Panc1 (cell line): ENCODE measurements around the gene ADAM22. TPM values are rescaled to one million over a fixed set of nuclear protein-coding genes. Genes with fewer than 3 reads are reported as not detected.

Source experiments
- ATAC-seq: fragments of 200-7000 bp; cut with Tn5 transposase; 2 replicates; pipeline ENCODE4 v1.9.1; 2020; ENCODE audit warnings: mild to moderate bottlenecking, moderate library complexity
- BruUV-seq: library from RNA; stranded (reverse); fragments of 400-500 nt; replicated peaks from 2 replicates; lab custom pipeline; 2021; lab: Mats Ljungman, UMichigan
- CTCF ChIA-PET: fragments of 300-600 bp; sonication (Branson Sonifier 250); formaldehyde crosslinking; loops from one replicate; lab custom pipeline; 2022; ENCODE audit warnings: antibody characterized with exemption; lab: Charles Lee
- POLR2A ChIA-PET: fragments of 300-600 bp; sonication (Branson Sonifier 250); formaldehyde crosslinking; loops from one replicate; lab custom pipeline; 2022; ENCODE audit warnings: antibody characterized with exemption; lab: Charles Lee
- DNase-seq: peaks from one replicate; pipeline ENCODE4 v3.0.0-alpha.2; 2010; ENCODE audit warnings: low read depth, low spot score
- H3K27ac ChIP-seq: 2 replicates; pipeline ENCODE4 v1.5.1; 2011; ENCODE audit warnings: mild to moderate bottlenecking, low read length, inconsistent platforms
- H3K27me3 ChIP-seq: fragments of 200-500 bp; sonication (Bioruptor generic); 2 replicates; pipeline ENCODE4 v1.6.0; 2014; ENCODE audit warnings: low read length, inconsistent platforms; ENCODE audit not compliant: control insufficient read depth, insufficient read depth
- H3K36me3 ChIP-seq: fragments of 200-500 bp; sonication (Bioruptor generic); 2 replicates; pipeline ENCODE4 v1.5.1; 2014; ENCODE audit warnings: inconsistent platforms, mild to moderate bottlenecking, low read length, moderate library complexity; ENCODE audit not compliant: control insufficient read depth, insufficient read depth
- H3K4me1 ChIP-seq: 2 replicates; pipeline ENCODE4 v1.5.1; 2011; ENCODE audit warnings: inconsistent platforms, mild to moderate bottlenecking, low read length, moderate library complexity; ENCODE audit not compliant: control insufficient read depth, insufficient read depth
- H3K4me3 ChIP-seq, 2 experiments: 2 replicates each; pipeline ENCODE4 v1.5.1; 2011 to 2012; ENCODE audit warnings: low read depth in 2 of 2, low read length in 2 of 2, mild to moderate bottlenecking in 2 of 2, inconsistent platforms in 1 of 2, moderate library complexity in 1 of 2
- H3K9me3 ChIP-seq: fragments of 200-500 bp; sonication (Bioruptor generic); 2 replicates; pipeline ENCODE4 v1.5.1; 2014; ENCODE audit warnings: low read depth, mild to moderate bottlenecking, inconsistent platforms, low read length, moderate library complexity; ENCODE audit not compliant: control insufficient read depth, insufficient read depth
- CTCF ChIP-seq: fragments of 450-650 bp; IDR thresholded peaks from 2 replicates; pipeline ENCODE4 v1.5.1; 2017; ENCODE audit warnings: mild to moderate bottlenecking
- POLR2AphosphoS5 ChIP-seq: IDR thresholded peaks from 2 replicates; pipeline ENCODE4 v1.6.1; 2012; ENCODE audit warnings: mild to moderate bottlenecking, low read depth, low read length, moderate library complexity
- SIN3A ChIP-seq: IDR thresholded peaks from 2 replicates; pipeline ENCODE4 v1.6.1; 2012; ENCODE audit warnings: low read depth, mild to moderate bottlenecking, low read length, moderate library complexity, borderline replicate concordance; ENCODE audit not compliant: insufficient read depth
- TCF7L2 ChIP-seq: IDR thresholded peaks from 2 replicates; pipeline ENCODE4 v1.6.1; 2011; ENCODE audit warnings: mild to moderate bottlenecking, low read depth, low read length, inconsistent platforms
- in situ Hi-C: cut with HindIII; loops from 2 replicates; pipeline ENCODE4 v1.10.0; 2016; ENCODE audit warnings: low sequenced_read_pairs, low pct_unique_long_range_greater_than_20kb
- intact Hi-C: fragments of 100-400 bp; cut with micrococcal nuclease; formaldehyde crosslinking; loops from one replicate; pipeline ENCODE4 v1.10.0; 2022; ENCODE audit not compliant: unreplicated experiment
- total RNA-seq: library from RNA; stranded (reverse); gene quantifications from one replicate; pipeline ENCODE4 v1.2.1, GENCODE V29; 2021; ENCODE audit not compliant: unreplicated experiment
- TF ChIP-seq, protein P1 (sequence below), 2 experiments: IDR thresholded peaks; 2 replicates each; pipeline ENCODE4 v1.6.1; 2011 to 2012; ENCODE audit warnings: low read depth in 2 of 2, control low read depth in 1 of 2, low read length in 1 of 2, mild to moderate bottlenecking in 1 of 2, moderate library complexity in 1 of 2; ENCODE audit not compliant: insufficient read depth in 1 of 2

ADAM22 gene
- total RNA-seq, 1 experiment from 2014 or later, result 4.2 TPM

GRCh38 chr7:88062238-88062637, 128.2 kb downstream of the ADAM22 start:
- BruUV-seq, result no TSS peak
- Histone ChIP-seq H3K4me1 (no peaks in the 10 kb centered on the region), H3K9me3 (no peaks in the 10 kb centered on the region), H3K27me3 (no peaks in the 10 kb centered on the region), H3K27ac (no peak overlapping the region), H3K4me3 (no peak overlapping the region), H3K36me3 (no peaks in the 10 kb centered on the region)
- TF ChIP-seq TCF7L2, result no peak
- TF ChIP-seq SIN3A, result no peak
- no peak for TF ChIP-seq POLR2AphosphoS5
- no peak for TF ChIP-seq CTCF
- no peak for DNase-seq
- POLR2A ChIA-PET, result no interaction called here
- in situ Hi-C loops, result no loop called here
- CTCF ChIA-PET, result no interaction called here
- ATAC-seq, result no peak
- intact Hi-C loops, result no loop called here

GRCh38 chr7:88069093-88069492, 135.0 kb downstream of the ADAM22 start:
- ChIA-PET CTCF (no interaction called here), POLR2A (no interaction called here)
- no peaks in the 10 kb centered on the region for H3K36me3 ChIP-seq
- DNase-seq (no peak), ATAC-seq (no peak)
- H3K9me3 ChIP-seq, result no peaks in the 10 kb centered on the region
- TF ChIP-seq CTCF, result no peak
- TF ChIP-seq SIN3A, result no peak
- no peak for TF ChIP-seq TCF7L2
- TF ChIP-seq, protein P1, sequence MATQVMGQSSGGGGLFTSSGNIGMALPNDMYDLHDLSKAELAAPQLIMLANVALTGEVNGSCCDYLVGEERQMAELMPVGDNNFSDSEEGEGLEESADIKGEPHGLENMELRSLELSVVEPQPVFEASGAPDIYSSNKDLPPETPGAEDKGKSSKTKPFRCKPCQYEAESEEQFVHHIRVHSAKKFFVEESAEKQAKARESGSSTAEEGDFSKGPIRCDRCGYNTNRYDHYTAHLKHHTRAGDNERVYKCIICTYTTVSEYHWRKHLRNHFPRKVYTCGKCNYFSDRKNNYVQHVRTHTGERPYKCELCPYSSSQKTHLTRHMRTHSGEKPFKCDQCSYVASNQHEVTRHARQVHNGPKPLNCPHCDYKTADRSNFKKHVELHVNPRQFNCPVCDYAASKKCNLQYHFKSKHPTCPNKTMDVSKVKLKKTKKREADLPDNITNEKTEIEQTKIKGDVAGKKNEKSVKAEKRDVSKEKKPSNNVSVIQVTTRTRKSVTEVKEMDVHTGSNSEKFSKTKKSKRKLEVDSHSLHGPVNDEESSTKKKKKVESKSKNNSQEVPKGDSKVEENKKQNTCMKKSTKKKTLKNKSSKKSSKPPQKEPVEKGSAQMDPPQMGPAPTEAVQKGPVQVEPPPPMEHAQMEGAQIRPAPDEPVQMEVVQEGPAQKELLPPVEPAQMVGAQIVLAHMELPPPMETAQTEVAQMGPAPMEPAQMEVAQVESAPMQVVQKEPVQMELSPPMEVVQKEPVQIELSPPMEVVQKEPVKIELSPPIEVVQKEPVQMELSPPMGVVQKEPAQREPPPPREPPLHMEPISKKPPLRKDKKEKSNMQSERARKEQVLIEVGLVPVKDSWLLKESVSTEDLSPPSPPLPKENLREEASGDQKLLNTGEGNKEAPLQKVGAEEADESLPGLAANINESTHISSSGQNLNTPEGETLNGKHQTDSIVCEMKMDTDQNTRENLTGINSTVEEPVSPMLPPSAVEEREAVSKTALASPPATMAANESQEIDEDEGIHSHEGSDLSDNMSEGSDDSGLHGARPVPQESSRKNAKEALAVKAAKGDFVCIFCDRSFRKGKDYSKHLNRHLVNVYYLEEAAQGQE (IDR thresholded peaks at IDR 0.05; ENCODE audit: insufficient read depth in 1 of 2, low read depth in 2 of 2, low read length in 1 of 2), result no peak
- no peak for TF ChIP-seq POLR2AphosphoS5
- intact Hi-C loops, result no loop called here
- BruUV-seq, result no TSS peak
- no peak overlapping the region for H3K4me3 ChIP-seq
- in situ Hi-C loops, result no loop called here
- no peaks in the 10 kb centered on the region for H3K4me1 ChIP-seq
- no peaks in the 10 kb centered on the region for H3K27me3 ChIP-seq
- H3K27ac ChIP-seq, result no peak overlapping the region
